ENCODE results near the gene MFAP2.
A peak's percentile ranks its signal among the peaks of the same experiment; 100 is the strongest.

DNA sequence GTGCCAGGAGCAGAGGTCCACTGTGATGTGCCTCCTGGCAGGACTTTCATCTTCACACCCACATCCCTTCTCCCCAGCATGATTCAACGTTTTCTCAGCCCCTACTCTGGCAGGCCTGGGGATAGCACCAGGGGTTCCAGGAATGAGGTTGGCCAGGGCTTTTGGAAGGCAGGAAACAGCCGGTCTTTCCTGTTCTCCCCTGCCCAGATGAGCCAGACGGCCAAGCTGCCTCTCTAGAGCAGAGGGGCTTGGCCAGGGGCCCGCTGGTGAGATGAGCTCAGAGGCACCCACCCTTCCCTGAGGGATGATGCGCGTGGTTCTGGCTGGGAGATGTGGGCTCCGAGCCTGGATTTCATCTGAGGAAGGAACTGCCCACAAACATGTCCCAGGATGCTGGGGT is 4.3 kb upstream of the MFAP2 start:
- no peak for TF ChIP-seq CTCF (IDR thresholded peaks at IDR 0.05)
- no peak for TF ChIP-seq POLR2A (IDR thresholded peaks at IDR 0.05)
- TF ChIP-seq POLR2AphosphoS5 (IDR thresholded peaks at IDR 0.05): peak in 1 of 2 donors; percentile 70
